K562 (cell line): ENCODE data around the gene RELL1.

Source experiments
- CHD2 ChIP-seq: IDR thresholded peaks from 2 replicates; pipeline ENCODE4 v1.6.1; 2011; ENCODE audit warnings: low read depth, low read length
- MAX ChIP-seq: sonication (generic); formaldehyde crosslinking; IDR thresholded peaks from 2 replicates; pipeline ENCODE4 v1.9.0; 2022; ENCODE audit warnings: mild to moderate bottlenecking, missing genetic modification reagents

DNA sequence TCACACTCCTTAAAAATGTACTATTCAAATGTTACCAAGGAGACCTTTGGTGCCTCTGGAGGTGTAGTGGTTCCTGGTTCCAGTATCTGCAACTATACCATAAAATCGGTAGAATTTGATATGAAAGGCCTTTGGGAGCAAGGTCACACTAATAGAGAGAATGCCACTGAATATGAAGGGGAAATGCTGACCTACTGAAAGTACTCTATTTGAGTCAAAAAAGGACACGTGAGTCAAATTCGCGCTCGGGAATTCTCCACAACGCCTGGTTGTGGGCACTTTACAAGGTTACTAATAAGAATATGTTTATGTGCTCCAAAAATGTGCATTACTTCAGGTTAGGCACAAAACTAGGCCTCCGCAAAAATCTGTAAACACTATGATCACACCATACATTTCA is 39.5 kb upstream of the RELL1 start:
- TF ChIP-seq CHD2 (no peak), MAX (CRISPR knock-in tag) (no peak)
